ENCODE data around the gene FIZ1. TPM values are rescaled to one million over a fixed set of nuclear protein-coding genes. Genes with fewer than 3 reads are reported as not detected.

Gene FIZ1
- total and polyA plus RNA-seq, 2 of the 4 experiments (the other 2 are of a cell fraction), result 1.3 to 5.9 TPM

- H3K14ac ChIP-seq (replicated peaks; ENCODE audit: low read depth, low read length), result no peak overlapping the region
- H3K9ac ChIP-seq (ENCODE audit: low read depth, low read length), result no peak overlapping the region
- H3K56ac ChIP-seq (ENCODE audit: extremely low read depth, insufficient read depth, low read length), result no peak overlapping the region
- DNase-seq (no peak), ATAC-seq (ENCODE audit: low read depth) (no peak)
- TF ChIP-seq SMC3 (IDR thresholded peaks at IDR 0.05; ENCODE audit: low read depth, low read length), result no peak
- no peak for TF ChIP-seq POLR2A (IDR thresholded peaks at IDR 0.05; ENCODE audit: low read depth, low read length)
- no peak for TF ChIP-seq MAFK (IDR thresholded peaks at IDR 0.05; ENCODE audit: low read depth, low read length)
- TF ChIP-seq USF2 (IDR thresholded peaks at IDR 0.05; ENCODE audit: low read depth, low read length), result no peak
- TF ChIP-seq NFE2L2 (IDR thresholded peaks at IDR 0.05; ENCODE audit: low read depth, low read length), result no peak
- no peak for TF ChIP-seq ELK1 (IDR thresholded peaks at IDR 0.05; ENCODE audit: borderline replicate concordance, low read depth, low read length)
- TF ChIP-seq CHD1 (IDR thresholded peaks at IDR 0.05; ENCODE audit: low read depth, low read length), result no peak
- no peak for TF ChIP-seq MAZ (IDR thresholded peaks at IDR 0.05; ENCODE audit: borderline replicate concordance, low read depth, low read length)
- TF ChIP-seq CEBPB (IDR thresholded peaks at IDR 0.05; ENCODE audit: low read depth, low read length), result no peak
- TF ChIP-seq RFX5 (IDR thresholded peaks at IDR 0.05; ENCODE audit: low read depth, low read length), result no peak
- TF ChIP-seq BHLHE40 (IDR thresholded peaks at IDR 0.05; ENCODE audit: low read depth, low read length), result no peak
- TF ChIP-seq RCOR1 (IDR thresholded peaks at IDR 0.05; ENCODE audit: insufficient replicate concordance, low read length), result no peak
- TF ChIP-seq CTCF (conservative IDR thresholded peaks at IDR 0.05; ENCODE audit: low read depth, low read length), result no peak
- no peak overlapping the region for H2BK15ac ChIP-seq (ENCODE audit: low read depth, low read length)
- peaks cover 4% of the 10 kb centered on the region; the same call in 1 of the 2 replicates for H3K4me1 ChIP-seq (ENCODE audit: control insufficient read depth, insufficient read depth, low read length)
- H3K9me1 ChIP-seq (ENCODE audit: insufficient read depth, low read length), result peaks cover 13% of the 10 kb centered on the region
- no peak overlapping the region for H2AK5ac ChIP-seq (ENCODE audit: low read depth, low read length)
- dilution Hi-C loops (cut with HindIII; ENCODE audit: low sequenced_read_pairs, unreplicated experiment) (no loop called here), intact Hi-C loops (cut with micrococcal nuclease) (no loop called here), in situ Hi-C loops (cut with MboI; ENCODE audit: low sequenced_read_pairs) (no loop called here)
- H3K27me3 ChIP-seq (ENCODE audit: control insufficient read depth, insufficient read depth, low read length), result no peaks in the 10 kb centered on the region
- H3K4me2 ChIP-seq (ENCODE audit: low read depth, low read length), result no peak overlapping the region
- ChIA-PET POLR2A (ENCODE audit: unreplicated experiment) (no interaction called here), CTCF (no interaction called here)
- H3K79me1 ChIP-seq (ENCODE audit: low read depth in 1 of 2, low read length in 2 of 2), result peaks cover 16 to 36% of the 10 kb centered on the region in 2 experiments
- H2AK9ac ChIP-seq (replicated peaks; ENCODE audit: low read depth, low read length, poor library complexity), result no peak overlapping the region
- no peak overlapping the region for H2AFZ ChIP-seq (replicated peaks; ENCODE audit: low read length, poor library complexity)
- H3K4me3 ChIP-seq (ENCODE audit: insufficient read depth, low read depth, low read length), result no peak overlapping the region
- H3K36me3 ChIP-seq (ENCODE audit: control insufficient read depth, insufficient read depth, low read length), result peaks cover 28% of the 10 kb centered on the region
- H2BK5ac ChIP-seq (ENCODE audit: low read depth, low read length, poor library complexity, severe bottlenecking), result no peak overlapping the region
- no peak overlapping the region for H4K91ac ChIP-seq (ENCODE audit: insufficient read depth, low read depth, low read length)
- no peak overlapping the region for H4K5ac ChIP-seq (ENCODE audit: low read depth, low read length)
- BruUV-seq (replicated peaks), result no TSS peak
- no peak overlapping the region for H3K4ac ChIP-seq (ENCODE audit: low read depth, low read length)
- H3K9me3 ChIP-seq (ENCODE audit: control insufficient read depth, insufficient read depth, low read length), result no peaks in the 10 kb centered on the region
- H4K20me1 ChIP-seq (ENCODE audit: insufficient read depth, low read length), result no peaks in the 10 kb centered on the region
- H3K18ac ChIP-seq (ENCODE audit: low read depth, low read length), result no peak overlapping the region
- no peak overlapping the region for H3K27ac ChIP-seq (ENCODE audit: insufficient read depth, low read length)
- no peak overlapping the region for H2BK20ac ChIP-seq (ENCODE audit: low read depth, low read length)
- H3K23ac ChIP-seq (ENCODE audit: low read depth, low read length), result no peak overlapping the region
- H4K8ac ChIP-seq (ENCODE audit: low read depth in 2 of 2, low read length in 2 of 2), result no peak overlapping the region; a peak in 1 of 4 replicates
- no peak overlapping the region for H2BK120ac ChIP-seq (ENCODE audit: low read depth, low read length)
- WGBS, 2 experiments (ENCODE audit: extremely low coverage in 2 of 2, insufficient read length in 1 of 2), result 90% methylated on average over 8 of the region's 9 CpGs; no CpG with 5 or more reads in 1 of the 2 experiments
These were observed 1.3 kb downstream of the FIZ1 start for GRCh38 chr19:55598034-55598433.
